GM12872 (cell line): ENCODE measurements around the gene POLR1F.

Experiments
- CTCF ChIP-seq: IDR thresholded peaks from 3 replicates; pipeline ENCODE4 v1.5.1; 2011; ENCODE audit warnings: low read depth, mild to moderate bottlenecking, low read length, moderate library complexity; ENCODE audit not compliant: insufficient read depth

Gene POLR1F

DNA sequence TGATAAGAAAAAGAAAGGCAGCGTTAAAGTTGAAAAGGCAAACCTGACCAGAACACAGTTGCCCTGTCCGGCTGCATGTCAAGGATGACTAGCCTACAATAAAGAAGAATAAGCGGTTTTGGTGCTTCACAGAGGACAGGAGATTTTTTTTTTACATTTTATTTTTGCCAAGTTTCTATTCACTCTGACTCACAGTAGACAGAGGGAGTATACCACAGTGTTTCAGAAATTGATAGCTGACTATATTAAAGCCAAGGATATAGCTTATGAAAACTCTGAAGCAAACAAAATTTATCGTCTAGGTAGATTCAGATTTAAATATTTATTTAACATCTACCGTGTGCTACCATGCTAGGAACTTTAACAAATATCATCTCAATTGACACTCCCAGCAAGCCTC lies 16.9 kb upstream of the POLR1F start:
- TF ChIP-seq CTCF = no peak

- no peak for TF ChIP-seq CTCF
Observed at GRCh38 chr7:19715499-19715898, 6.7 kb upstream of the POLR1F start.

DNA sequence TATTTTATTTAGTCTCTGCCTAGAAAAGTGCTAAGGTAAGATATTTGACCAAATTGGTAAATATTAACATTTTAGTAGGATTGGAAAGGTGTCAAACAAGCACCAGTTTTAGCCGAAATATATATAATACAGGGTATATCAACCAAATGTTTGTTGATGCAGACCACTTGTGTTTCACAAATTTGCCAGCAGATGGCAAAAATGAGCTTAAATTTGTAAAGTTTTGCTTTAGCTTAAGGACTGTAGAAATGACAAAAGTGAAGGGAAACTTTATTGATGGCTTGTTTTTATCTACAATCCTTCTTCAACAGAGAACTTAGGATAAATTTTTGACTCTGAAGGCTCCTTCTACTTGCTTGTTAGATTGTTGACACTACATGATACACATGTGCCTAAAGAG lies 4.8 kb upstream of the POLR1F start:
- TF ChIP-seq CTCF = peak; percentile 57

DNA sequence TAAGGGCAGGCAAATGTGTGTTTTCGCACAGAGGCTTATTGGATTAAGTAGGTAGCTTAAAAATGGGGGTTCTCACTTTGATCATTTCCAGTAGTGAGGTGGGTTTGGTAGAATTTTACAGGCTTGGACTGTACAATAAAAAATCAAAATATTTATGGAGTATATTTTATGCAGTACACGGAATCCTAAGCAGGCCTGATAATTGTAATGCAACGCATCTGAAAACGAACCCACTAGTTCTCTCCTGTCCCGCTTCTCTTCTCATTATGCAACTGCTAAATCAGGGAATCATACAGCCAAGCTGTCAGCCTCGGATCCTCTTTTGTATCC lies 377 bp upstream of the POLR1F start:
- no peak for TF ChIP-seq CTCF

GRCh38 chr7:19707240-19707639 lies 1.6 kb downstream of the POLR1F start:
- TF ChIP-seq CTCF = no peak

DNA sequence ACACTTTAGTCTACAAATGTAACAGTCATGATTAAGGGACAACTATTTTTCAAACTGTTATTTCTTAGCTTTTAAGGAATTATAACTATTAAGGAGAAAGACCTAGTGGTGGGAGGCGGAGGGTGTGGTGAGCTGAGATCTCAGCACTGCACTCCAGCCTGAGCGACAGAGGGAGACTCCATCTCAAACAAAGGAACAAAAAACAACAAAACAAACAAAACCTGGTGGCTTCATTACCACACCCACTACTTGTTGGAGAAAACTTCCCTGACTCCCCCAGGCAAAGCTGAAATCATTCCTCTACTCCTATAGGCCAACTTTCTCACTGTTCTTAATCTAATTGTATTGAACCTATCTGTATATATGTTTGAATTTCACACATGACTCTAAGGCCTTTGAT lies 3.2 kb downstream of the POLR1F start:
- TF ChIP-seq CTCF = no peak

GRCh38 chr7:19701471-19701870 lies 7.4 kb downstream of the POLR1F start:
- no peak for TF ChIP-seq CTCF

GRCh38 chr7:19700936-19701335 lies 7.9 kb downstream of the POLR1F start:
- TF ChIP-seq CTCF = no peak
